Vagina (tissue), 2 donors: Measurements from ENCODE around the gene ZMYND10.

ENCODE experiments used
- CTCF ChIP-seq, 3 experiments: fragments of 450-650 bp in 2 of 3; fragments of 200-600 bp in 1 of 3; sonication (generic) in 1 of 3; IDR thresholded peaks; one replicate each; pipeline ENCODE4 v1.5.1; 2017 to 2019; ENCODE audit warnings: antibody characterized with exemption in 3 of 3, mild to moderate bottlenecking in 2 of 3, moderate library complexity in 2 of 3
- POLR2A ChIP-seq, 2 donors: fragments of 450-650 bp; IDR thresholded peaks; one replicate each; pipeline ENCODE4 v1.6.1; 2017; ENCODE audit warnings: antibody characterized with exemption in 2 of 2, mild to moderate bottlenecking in 2 of 2, moderate library complexity in 2 of 2
- POLR2AphosphoS5 ChIP-seq, 2 donors: sonication (generic); formaldehyde crosslinking; IDR thresholded peaks; one replicate each; pipeline ENCODE4 v1.9.0; 2017; ENCODE audit warnings: antibody characterized with exemption in 2 of 2, mild to moderate bottlenecking in 2 of 2, low read depth in 1 of 2; ENCODE audit not compliant: insufficient read depth in 1 of 2

GRCh38 chr3:50316657-50317242 lies 28.8 kb downstream of the ZMYND10 start:
- TF ChIP-seq CTCF (IDR thresholded peaks at IDR 0.05) (no peak), POLR2A (IDR thresholded peaks at IDR 0.05) (no peak), POLR2AphosphoS5 (IDR thresholded peaks at IDR 0.05; ENCODE audit: insufficient read depth in 1 of 2, low read depth in 1 of 2) (peak; percentile 61 to 73)
